Left lung (tissue), 10 donors: Measurements from ENCODE around the gene NTRK1. TPM values are rescaled to one million over a fixed set of nuclear protein-coding genes. Genes with fewer than 3 reads are reported as not detected.

Source experiments
- ATAC-seq: fragments of 200-7000 bp; cut with Tn5 transposase; one replicate; pipeline ENCODE4 v1.9.1; 2020; ENCODE audit warnings: moderate library complexity
- DNase-seq, 4 donors: peaks; one replicate each; pipeline ENCODE4 v3.0.0-alpha.2; 2013 to 2020
- H3K27ac ChIP-seq, 2 donors: fragments of 200-600 bp; sonication (generic) in 1 of 2; one replicate each; pipeline versions ENCODE4 v1.5.0 to v1.8.0; 2020 to 2021
- H3K27me3 ChIP-seq, 2 donors: fragments of 200-600 bp; sonication (generic) in 1 of 2; one replicate each; pipeline versions ENCODE4 v1.5.0 to v1.8.0; 2020 to 2021
- H3K36me3 ChIP-seq, 2 donors: fragments of 200-600 bp; sonication (generic) in 1 of 2; one replicate each; pipeline versions ENCODE4 v1.5.0 to v1.8.0; 2020 to 2021
- H3K4me1 ChIP-seq, 2 donors: fragments of 200-600 bp; one replicate each; pipeline ENCODE4 v1.8.0; 2021
- H3K4me3 ChIP-seq, 2 donors: fragments of 200-600 bp; sonication (generic) in 1 of 2; one replicate each; pipeline versions ENCODE4 v1.5.0 to v1.8.0; 2020 to 2021; ENCODE audit warnings: mild to moderate bottlenecking in 1 of 2
- H3K9me3 ChIP-seq, 2 donors: fragments of 200-600 bp; sonication (generic) in 1 of 2; one replicate each; pipeline versions ENCODE4 v1.5.0 to v1.8.0; 2020 to 2021
- intact Hi-C, 2 donors: fragments of 100-400 bp; cut with DNase I; formaldehyde crosslinking; loops; one replicate each; pipeline versions ENCODE4 v1.11.2 to v1.14.2; 2022
- polyA plus RNA-seq, 6 donors: library from polyadenylated mRNA; unstranded; fragments of 120-200 nt; gene quantifications; one replicate each; pipeline ENCODE4 v1.2.1, GENCODE V29; 2013; ENCODE audit not compliant: insufficient read length in 6 of 6
- total RNA-seq, 2 donors: library from RNA; stranded (reverse); fragmentation: NEBNext Ultra II Directional; extraction: Animal tissue kit (Norgen Biotek cat#: 25700); gene quantifications; one replicate each; pipeline ENCODE4 v1.2.1, GENCODE V29; 2021
- TF ChIP-seq, protein P1 (sequence below), 2 donors: fragments of 200-600 bp; sonication (generic) in 1 of 2; IDR thresholded peaks; one replicate each; pipeline versions ENCODE4 v1.5.0 to v1.8.0; 2021; ENCODE audit warnings: antibody characterized with exemption in 2 of 2
- donor health status: DM: no; HTN: yes; CAD: no.
- donor health status: DM: no; HTN: no; CAD: no.

Gene NTRK1
- total and polyA plus RNA-seq, 8 donors, result 0.15 to 0.97 (median 0.34) TPM; not detected in 1

DNA sequence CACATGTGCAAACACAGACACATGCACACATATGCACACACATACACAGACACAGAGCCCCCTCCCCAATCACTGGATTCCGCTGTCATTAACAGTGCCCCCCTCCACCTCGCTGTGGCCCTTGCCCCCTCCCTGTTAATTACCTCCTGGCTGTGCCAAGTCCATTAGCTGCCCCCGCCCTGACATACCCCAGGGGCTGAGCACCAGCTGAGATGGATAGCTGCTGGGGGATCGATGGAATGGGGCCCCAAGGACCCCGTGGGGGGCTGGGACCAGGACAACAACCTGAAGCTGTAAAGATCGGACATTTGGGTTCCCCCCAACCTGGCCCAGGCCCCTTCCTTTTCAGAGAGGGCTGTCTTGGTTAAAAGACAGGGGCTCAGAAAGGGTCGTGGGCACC lies 23.3 kb downstream of the NTRK1 start:
- DNase-seq, result no peak

DNA sequence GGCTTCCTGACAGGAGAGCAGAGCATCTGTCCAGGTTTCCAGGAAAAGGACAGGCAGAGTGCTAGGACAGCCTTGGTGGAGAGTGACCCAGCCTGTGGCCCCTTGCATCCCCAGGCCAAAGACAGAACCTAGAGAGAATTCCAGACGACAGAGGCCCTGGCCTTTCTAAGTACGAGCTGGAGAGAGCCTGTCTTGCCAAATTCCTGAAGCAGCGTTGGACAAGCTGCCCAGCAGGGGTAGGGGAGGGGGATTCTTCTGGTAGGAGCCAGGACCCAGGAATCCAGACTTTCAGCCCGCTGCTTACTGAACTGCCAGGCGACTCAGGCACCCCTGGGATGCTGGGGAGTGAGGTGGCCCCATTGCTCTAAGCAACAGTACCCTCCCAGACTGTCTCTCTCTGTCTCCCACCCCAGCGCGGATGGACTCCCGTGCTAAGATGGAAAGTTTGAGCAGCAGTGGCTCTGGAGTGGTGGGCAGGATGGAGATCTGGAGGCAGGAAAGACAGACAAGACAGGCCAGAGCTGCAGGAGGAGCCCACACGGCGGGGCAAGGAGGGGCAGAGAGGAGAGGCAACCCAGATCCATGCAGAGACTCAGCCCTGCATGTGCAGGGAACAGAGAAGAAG lies 24.0 kb downstream of the NTRK1 start:
- ATAC-seq, result no peak
- H3K36me3 ChIP-seq, result no peaks in the 10 kb centered on the region
- TF ChIP-seq, protein P1, sequence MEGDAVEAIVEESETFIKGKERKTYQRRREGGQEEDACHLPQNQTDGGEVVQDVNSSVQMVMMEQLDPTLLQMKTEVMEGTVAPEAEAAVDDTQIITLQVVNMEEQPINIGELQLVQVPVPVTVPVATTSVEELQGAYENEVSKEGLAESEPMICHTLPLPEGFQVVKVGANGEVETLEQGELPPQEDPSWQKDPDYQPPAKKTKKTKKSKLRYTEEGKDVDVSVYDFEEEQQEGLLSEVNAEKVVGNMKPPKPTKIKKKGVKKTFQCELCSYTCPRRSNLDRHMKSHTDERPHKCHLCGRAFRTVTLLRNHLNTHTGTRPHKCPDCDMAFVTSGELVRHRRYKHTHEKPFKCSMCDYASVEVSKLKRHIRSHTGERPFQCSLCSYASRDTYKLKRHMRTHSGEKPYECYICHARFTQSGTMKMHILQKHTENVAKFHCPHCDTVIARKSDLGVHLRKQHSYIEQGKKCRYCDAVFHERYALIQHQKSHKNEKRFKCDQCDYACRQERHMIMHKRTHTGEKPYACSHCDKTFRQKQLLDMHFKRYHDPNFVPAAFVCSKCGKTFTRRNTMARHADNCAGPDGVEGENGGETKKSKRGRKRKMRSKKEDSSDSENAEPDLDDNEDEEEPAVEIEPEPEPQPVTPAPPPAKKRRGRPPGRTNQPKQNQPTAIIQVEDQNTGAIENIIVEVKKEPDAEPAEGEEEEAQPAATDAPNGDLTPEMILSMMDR (IDR thresholded peaks at IDR 0.05), result no peak
- no peak overlapping the region for H3K4me3 ChIP-seq
- H3K27me3 ChIP-seq, result peaks cover 0 to 51% of the 10 kb centered on the region in 2 donors
- no peak overlapping the region for H3K27ac ChIP-seq
- intact Hi-C loops, result no loop called here
- no peaks in the 10 kb centered on the region for H3K9me3 ChIP-seq
- no peaks in the 10 kb centered on the region for H3K4me1 ChIP-seq
- no peak for DNase-seq

More for the DNA sequence above, 23.3 kb downstream of the NTRK1 start:
- ATAC-seq, result no peak
- no peak overlapping the region for H3K27ac ChIP-seq
- TF ChIP-seq, protein P1 (IDR thresholded peaks at IDR 0.05), result no peak
- H3K27me3 ChIP-seq, result peaks cover 0 to 58% of the 10 kb centered on the region in 2 donors
- no peaks in the 10 kb centered on the region for H3K36me3 ChIP-seq
- intact Hi-C loops, result no loop called here
- H3K9me3 ChIP-seq, result no peaks in the 10 kb centered on the region
- no peaks in the 10 kb centered on the region for H3K4me1 ChIP-seq
- no peak overlapping the region for H3K4me3 ChIP-seq

DNA sequence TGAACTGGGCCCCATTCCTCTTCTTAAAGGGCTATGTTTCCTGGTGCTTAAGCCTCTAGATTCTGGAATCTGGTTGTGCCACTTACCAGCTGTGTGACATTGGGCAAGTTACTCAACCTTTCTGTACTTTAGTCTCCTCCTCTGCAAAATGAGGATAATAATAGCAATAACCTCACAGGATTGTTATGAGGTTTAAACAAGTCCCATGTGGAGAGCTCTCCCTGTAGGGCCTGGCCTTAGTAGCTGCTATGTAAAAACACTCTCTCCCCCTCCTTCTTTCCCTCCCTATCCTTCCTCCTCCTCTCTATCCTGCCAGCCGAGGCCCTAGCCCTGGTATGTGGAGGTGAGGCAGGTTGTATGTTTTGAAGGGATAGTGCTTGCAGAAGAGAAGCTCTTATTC lies 24.6 kb downstream of the NTRK1 start:
- no peak overlapping the region for H3K27ac ChIP-seq
- ATAC-seq (no peak), DNase-seq (no peak)
- intact Hi-C loops, result no loop called here
- peaks cover 0 to 44% of the 10 kb centered on the region in 2 donors for H3K27me3 ChIP-seq
- TF ChIP-seq, protein P1 (IDR thresholded peaks at IDR 0.05), result no peak
- H3K4me3 ChIP-seq, result no peak overlapping the region
- no peaks in the 10 kb centered on the region for H3K9me3 ChIP-seq
- H3K36me3 ChIP-seq, result no peaks in the 10 kb centered on the region
- peaks cover 0 to 5% of the 10 kb centered on the region in 2 donors for H3K4me1 ChIP-seq

DNA sequence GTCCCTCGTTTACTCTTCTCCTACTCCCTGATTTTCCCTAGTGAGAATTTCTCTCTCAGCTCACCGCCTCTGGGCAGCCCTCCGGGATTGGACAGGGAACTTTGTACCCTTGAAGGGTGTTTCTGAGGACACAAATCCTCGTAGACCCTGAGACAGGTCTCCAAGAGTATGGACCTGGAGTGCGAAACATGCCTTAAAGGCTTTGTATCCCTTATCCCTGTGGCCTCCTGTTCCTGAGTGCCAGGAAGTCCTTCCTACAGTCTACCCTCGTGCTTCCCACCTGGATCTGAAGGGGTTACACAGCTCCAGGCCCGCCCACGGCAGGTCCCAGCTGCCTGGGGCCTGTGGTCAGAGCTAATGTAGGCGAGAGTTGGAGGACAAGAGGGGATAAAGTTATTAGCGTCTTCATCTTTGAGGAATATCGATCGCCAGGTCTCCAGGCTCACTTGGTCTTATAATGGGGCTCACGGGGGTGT lies 25.3 kb downstream of the NTRK1 start:
- H3K27ac ChIP-seq, result no peak overlapping the region
- peaks cover 0 to 40% of the 10 kb centered on the region in 2 donors for H3K27me3 ChIP-seq
- TF ChIP-seq, protein P1 (IDR thresholded peaks at IDR 0.05), result no peak
- DNase-seq, result no peak
- ATAC-seq, result no peak
- no peak overlapping the region for H3K4me3 ChIP-seq
- H3K9me3 ChIP-seq, result no peaks in the 10 kb centered on the region
- H3K36me3 ChIP-seq, result no peaks in the 10 kb centered on the region
- intact Hi-C loops, result no loop called here
- peaks cover 0 to 5% of the 10 kb centered on the region in 2 donors for H3K4me1 ChIP-seq

DNA sequence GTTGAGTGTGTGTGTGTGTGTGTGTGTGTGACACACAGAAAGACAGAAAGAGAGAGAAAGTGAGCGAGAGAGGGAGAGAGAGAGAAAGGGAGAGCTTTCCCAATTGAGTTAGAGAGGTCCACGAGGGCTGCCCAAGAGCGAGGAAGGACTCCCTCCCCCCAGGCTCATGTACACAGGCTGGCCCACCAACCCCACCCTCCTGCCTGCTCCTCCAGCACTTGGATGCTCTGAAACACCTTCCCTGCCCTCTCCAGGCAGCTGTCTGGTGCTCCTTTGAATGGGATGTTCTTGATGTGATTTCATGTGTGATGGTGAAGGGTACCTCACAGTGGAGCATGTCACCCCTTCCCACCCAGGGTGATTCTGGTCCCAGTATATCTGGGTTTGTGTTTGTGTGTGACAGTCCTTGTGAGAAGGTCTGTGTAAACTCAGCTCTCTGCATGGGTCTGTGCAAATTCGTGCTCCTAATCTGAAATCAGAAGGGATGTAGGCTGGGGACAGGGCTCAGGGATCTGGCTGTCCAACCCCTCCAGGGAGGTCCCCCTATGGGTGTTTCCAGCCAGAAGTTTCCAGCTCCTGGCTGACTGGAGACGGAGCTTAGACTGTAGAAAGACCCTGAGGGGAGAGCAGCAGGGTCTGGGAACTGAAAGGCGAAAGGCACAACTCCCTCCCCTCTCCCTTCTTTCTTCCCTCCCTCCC lies 26.1 kb downstream of the NTRK1 start:
- intact Hi-C loops, result no loop called here

More for the DNA sequence above, 26.1 kb downstream of the NTRK1 start:
- no peaks in the 10 kb centered on the region for H3K36me3 ChIP-seq
- no peak overlapping the region for H3K27ac ChIP-seq
- peaks cover 0 to 39% of the 10 kb centered on the region in 2 donors for H3K27me3 ChIP-seq
- peaks cover 0 to 7% of the 10 kb centered on the region in 2 donors for H3K4me1 ChIP-seq
- TF ChIP-seq, protein P1 (IDR thresholded peaks at IDR 0.05), result no peak
- no peak for DNase-seq
- no peaks in the 10 kb centered on the region for H3K9me3 ChIP-seq
- no peak overlapping the region for H3K4me3 ChIP-seq
- no peak for ATAC-seq
